SK-N-SH treated with all-trans-retinoic acid at 6 μM for 48 hours (cell line): Measurements from ENCODE around the gene ME3.

Source experiments
- ARNTL ChIP-seq: fragments of 450-650 bp; formaldehyde crosslinking; IDR thresholded peaks from 2 replicates; pipeline ENCODE4 v1.5.0; 2020; ENCODE audit warnings: low read depth, mild to moderate bottlenecking, moderate library complexity, borderline replicate concordance
- CSDC2 ChIP-seq: fragments of 250-450 bp; sonication (Bioruptor Pico); IDR thresholded peaks from 2 replicates; pipeline ENCODE4 v1.5.0; 2020; ENCODE audit warnings: mild to moderate bottlenecking, moderate library complexity
- ESRRG ChIP-seq: fragments of 250-450 bp; sonication (Bioruptor Pico); IDR thresholded peaks from 2 replicates; pipeline ENCODE4 v1.6.1; 2021; ENCODE audit warnings: mild to moderate bottlenecking
- ISL1 ChIP-seq: fragments of 250-450 bp; sonication (Bioruptor Pico); IDR thresholded peaks from 2 replicates; pipeline ENCODE4 v2.1.2; 2022; ENCODE audit warnings: mild to moderate bottlenecking, moderate library complexity
- PPARA ChIP-seq: fragments of 250-450 bp; sonication (Bioruptor Pico); IDR thresholded peaks from 2 replicates; pipeline ENCODE4 v1.5.0; 2020; ENCODE audit warnings: mild to moderate bottlenecking, borderline replicate concordance
- RARB ChIP-seq: fragments of 250-450 bp; sonication (Bioruptor Pico); IDR thresholded peaks from 2 replicates; pipeline ENCODE4 v1.8.0; 2021; ENCODE audit warnings: mild to moderate bottlenecking, moderate library complexity
- SNAI2 ChIP-seq: fragments of 250-450 bp; sonication (Bioruptor Pico); IDR thresholded peaks from 2 replicates; pipeline ENCODE4 v1.5.0; 2020; ENCODE audit warnings: mild to moderate bottlenecking, moderate library complexity
- ZFP3 ChIP-seq: fragments of 250-450 bp; sonication (Bioruptor Pico); IDR thresholded peaks from 2 replicates; pipeline ENCODE4 v1.5.0; 2020; ENCODE audit warnings: mild to moderate bottlenecking, moderate library complexity
- ZNF565 ChIP-seq: fragments of 450-650 bp; formaldehyde crosslinking; conservative IDR thresholded peaks from 2 replicates; pipeline ENCODE4 v1.5.0; 2020; ENCODE audit warnings: low read depth, mild to moderate bottlenecking, moderate library complexity
- ZNF8 ChIP-seq: fragments of 450-650 bp; formaldehyde crosslinking; IDR thresholded peaks from 2 replicates; pipeline ENCODE4 v1.5.0; 2020; ENCODE audit warnings: mild to moderate bottlenecking, moderate library complexity
- TF ChIP-seq, protein P1 (sequence below): fragments of 250-450 bp; sonication (Bioruptor Pico); IDR thresholded peaks from 2 replicates; pipeline ENCODE4 v1.8.0; 2020; ENCODE audit warnings: mild to moderate bottlenecking, moderate library complexity, borderline replicate concordance
- TF ChIP-seq, protein P2 (sequence below): fragments of 250-450 bp; sonication (Bioruptor Pico); IDR thresholded peaks from 2 replicates; pipeline ENCODE4 v1.5.1; 2020; ENCODE audit warnings: low read depth, mild to moderate bottlenecking, moderate library complexity
- TF ChIP-seq, protein P3 (sequence below): fragments of 250-450 bp; sonication (Bioruptor Pico); IDR thresholded peaks from 2 replicates; pipeline ENCODE4 v1.8.0; 2021; ENCODE audit warnings: low read depth, mild to moderate bottlenecking, moderate library complexity, borderline replicate concordance

DNA sequence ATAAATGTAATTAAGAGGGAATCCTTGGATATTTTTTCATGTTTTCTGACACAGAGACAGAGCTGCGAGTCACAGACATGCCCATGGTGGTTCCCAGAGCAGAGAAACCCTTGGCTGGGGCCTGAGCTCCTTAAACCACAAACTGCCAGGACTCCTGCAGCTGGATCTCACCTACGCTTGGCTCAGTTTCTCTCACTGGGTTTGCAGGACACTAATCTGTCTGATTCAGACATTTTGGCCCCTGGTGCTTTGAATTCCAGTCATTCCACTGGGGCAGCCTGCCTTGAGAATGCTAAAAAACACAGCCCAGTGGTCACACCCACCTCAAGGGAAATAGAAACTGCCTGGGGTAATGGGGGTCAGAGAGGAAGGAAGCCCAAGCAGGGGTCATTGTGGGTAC lies 175.1 kb downstream of the ME3 start:
- TF ChIP-seq ARNTL (CRISPR knock-in tag) (no peak), ISL1 (CRISPR knock-in tag) (no peak), RARB (no peak), ZNF565 (CRISPR knock-in tag) (no peak), ZFP3 (CRISPR knock-in tag) (no peak), PPARA (CRISPR knock-in tag) (no peak), ESRRG (no peak), SNAI2 (CRISPR knock-in tag) (no peak), ZNF8 (CRISPR knock-in tag) (no peak), CSDC2 (CRISPR knock-in tag) (no peak)
- TF ChIP-seq, protein P1, sequence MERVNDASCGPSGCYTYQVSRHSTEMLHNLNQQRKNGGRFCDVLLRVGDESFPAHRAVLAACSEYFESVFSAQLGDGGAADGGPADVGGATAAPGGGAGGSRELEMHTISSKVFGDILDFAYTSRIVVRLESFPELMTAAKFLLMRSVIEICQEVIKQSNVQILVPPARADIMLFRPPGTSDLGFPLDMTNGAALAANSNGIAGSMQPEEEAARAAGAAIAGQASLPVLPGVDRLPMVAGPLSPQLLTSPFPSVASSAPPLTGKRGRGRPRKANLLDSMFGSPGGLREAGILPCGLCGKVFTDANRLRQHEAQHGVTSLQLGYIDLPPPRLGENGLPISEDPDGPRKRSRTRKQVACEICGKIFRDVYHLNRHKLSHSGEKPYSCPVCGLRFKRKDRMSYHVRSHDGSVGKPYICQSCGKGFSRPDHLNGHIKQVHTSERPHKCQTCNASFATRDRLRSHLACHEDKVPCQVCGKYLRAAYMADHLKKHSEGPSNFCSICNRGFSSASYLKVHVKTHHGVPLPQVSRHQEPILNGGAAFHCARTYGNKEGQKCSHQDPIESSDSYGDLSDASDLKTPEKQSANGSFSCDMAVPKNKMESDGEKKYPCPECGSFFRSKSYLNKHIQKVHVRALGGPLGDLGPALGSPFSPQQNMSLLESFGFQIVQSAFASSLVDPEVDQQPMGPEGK: no peak
- TF ChIP-seq, protein P2, sequence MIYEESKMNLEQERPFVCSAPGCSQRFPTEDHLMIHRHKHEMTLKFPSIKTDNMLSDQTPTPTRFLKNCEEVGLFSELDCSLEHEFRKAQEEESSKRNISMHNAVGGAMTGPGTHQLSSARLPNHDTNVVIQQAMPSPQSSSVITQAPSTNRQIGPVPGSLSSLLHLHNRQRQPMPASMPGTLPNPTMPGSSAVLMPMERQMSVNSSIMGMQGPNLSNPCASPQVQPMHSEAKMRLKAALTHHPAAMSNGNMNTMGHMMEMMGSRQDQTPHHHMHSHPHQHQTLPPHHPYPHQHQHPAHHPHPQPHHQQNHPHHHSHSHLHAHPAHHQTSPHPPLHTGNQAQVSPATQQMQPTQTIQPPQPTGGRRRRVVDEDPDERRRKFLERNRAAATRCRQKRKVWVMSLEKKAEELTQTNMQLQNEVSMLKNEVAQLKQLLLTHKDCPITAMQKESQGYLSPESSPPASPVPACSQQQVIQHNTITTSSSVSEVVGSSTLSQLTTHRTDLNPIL (CRISPR knock-in tag): no peak
- TF ChIP-seq, protein P3, sequence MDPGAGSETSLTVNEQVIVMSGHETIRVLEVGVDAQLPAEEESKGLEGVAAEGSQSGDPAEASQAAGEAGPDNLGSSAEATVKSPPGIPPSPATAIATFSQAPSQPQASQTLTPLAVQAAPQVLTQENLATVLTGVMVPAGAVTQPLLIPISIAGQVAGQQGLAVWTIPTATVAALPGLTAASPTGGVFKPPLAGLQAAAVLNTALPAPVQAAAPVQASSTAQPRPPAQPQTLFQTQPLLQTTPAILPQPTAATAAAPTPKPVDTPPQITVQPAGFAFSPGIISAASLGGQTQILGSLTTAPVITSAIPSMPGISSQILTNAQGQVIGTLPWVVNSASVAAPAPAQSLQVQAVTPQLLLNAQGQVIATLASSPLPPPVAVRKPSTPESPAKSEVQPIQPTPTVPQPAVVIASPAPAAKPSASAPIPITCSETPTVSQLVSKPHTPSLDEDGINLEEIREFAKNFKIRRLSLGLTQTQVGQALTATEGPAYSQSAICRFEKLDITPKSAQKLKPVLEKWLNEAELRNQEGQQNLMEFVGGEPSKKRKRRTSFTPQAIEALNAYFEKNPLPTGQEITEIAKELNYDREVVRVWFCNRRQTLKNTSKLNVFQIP (CRISPR knock-in tag): no peak
